HL-60 (cell line): ENCODE measurements around the gene ARSG.

Experiments used
- CTCF ChIP-seq: IDR thresholded peaks from one replicate; pipeline ENCODE4 v1.5.1; 2011; ENCODE audit warnings: low read length, control low read depth, inconsistent platforms; ENCODE audit not compliant: insufficient read depth
- GABPA ChIP-seq: IDR thresholded peaks from 2 replicates; pipeline ENCODE4 v1.6.1; 2012; ENCODE audit warnings: low read depth
- POLR2AphosphoS5 ChIP-seq: IDR thresholded peaks from 2 replicates; pipeline ENCODE4 v1.6.1; 2012; ENCODE audit warnings: low read depth

- TF ChIP-seq CTCF: no peak
- TF ChIP-seq GABPA: no peak
- no peak for TF ChIP-seq POLR2AphosphoS5
These were observed 139.8 kb downstream of the ARSG start for GRCh38 chr17:68431045-68431608.
